OCI-LY7 (cell line): ENCODE measurements around the gene RETREG2.

ENCODE experiments used
- EZH2phosphoT487 ChIP-seq: fragments of 200-600 bp; sonication (generic); IDR thresholded peaks from 2 replicates; pipeline ENCODE4 v1.6.1; 2018; ENCODE audit warnings: low read depth, borderline replicate concordance, mild to moderate bottlenecking, mixed run types, antibody characterized with exemption, low read length, moderate library complexity, mixed read lengths
- TF ChIP-seq, protein P1 (sequence below): fragments of 200-600 bp; sonication (generic); conservative IDR thresholded peaks from 2 replicates; pipeline ENCODE4 v1.5.1; 2014; ENCODE audit warnings: mild to moderate bottlenecking, antibody characterized with exemption, low read length, moderate library complexity, mixed read lengths

- TF ChIP-seq, protein P1, sequence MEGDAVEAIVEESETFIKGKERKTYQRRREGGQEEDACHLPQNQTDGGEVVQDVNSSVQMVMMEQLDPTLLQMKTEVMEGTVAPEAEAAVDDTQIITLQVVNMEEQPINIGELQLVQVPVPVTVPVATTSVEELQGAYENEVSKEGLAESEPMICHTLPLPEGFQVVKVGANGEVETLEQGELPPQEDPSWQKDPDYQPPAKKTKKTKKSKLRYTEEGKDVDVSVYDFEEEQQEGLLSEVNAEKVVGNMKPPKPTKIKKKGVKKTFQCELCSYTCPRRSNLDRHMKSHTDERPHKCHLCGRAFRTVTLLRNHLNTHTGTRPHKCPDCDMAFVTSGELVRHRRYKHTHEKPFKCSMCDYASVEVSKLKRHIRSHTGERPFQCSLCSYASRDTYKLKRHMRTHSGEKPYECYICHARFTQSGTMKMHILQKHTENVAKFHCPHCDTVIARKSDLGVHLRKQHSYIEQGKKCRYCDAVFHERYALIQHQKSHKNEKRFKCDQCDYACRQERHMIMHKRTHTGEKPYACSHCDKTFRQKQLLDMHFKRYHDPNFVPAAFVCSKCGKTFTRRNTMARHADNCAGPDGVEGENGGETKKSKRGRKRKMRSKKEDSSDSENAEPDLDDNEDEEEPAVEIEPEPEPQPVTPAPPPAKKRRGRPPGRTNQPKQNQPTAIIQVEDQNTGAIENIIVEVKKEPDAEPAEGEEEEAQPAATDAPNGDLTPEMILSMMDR, result no peak
- no peak for TF ChIP-seq EZH2phosphoT487
Measured at GRCh38 chr2:219216535-219216915, 38.5 kb downstream of the RETREG2 start.
